Measurements from ENCODE around the gene NOXA1. TPM values are rescaled to one million over a fixed set of nuclear protein-coding genes. Genes with fewer than 3 reads are reported as not detected.
A peak's percentile ranks its signal among the peaks of the same experiment; 100 is the strongest.

Gene NOXA1
- total RNA-seq, 1 donor from 2014 or later = 6.5 TPM

DNA sequence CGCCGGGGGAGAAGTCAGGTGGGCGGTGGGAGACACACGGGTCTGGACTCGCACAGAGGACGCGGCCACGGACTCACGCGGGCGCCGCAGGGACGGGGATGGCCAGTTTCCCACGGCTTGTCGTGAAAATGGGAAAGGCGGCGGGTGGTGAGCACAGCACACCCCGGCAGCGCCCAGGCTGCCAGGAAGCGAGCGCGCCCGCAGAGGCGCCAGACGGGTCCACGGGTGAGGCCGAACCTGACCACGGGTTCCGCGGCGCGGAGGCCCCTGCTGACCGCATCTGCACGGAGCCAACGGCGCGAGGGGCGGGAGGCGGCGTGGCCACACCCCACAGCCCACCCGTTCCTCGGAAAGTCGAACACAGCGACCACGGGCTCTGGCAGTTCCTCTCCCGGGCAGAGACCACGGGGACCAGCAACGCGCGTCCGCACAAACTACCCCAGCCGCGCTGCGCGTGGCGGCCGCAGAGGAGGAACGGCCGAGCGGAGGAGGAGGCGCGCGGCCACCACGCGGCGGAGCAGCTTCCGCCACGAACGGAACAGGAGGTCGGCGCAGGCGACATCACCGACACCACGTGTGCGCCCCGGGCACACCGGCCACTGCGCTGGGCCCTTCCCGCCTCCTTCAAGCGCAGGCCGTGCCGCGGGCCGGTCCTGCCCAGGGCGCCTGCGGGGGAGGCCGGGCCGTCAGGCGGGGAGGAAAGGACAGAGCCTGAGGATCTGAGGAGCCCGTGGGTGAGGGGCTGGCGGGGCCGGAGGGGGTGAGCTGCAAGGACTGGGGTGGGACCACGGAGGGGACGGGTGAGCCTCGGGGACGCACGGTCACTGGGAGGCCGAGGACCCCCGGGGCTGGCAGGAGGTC is 5.8 kb upstream of the NOXA1 start:
- TF ChIP-seq, protein P1, sequence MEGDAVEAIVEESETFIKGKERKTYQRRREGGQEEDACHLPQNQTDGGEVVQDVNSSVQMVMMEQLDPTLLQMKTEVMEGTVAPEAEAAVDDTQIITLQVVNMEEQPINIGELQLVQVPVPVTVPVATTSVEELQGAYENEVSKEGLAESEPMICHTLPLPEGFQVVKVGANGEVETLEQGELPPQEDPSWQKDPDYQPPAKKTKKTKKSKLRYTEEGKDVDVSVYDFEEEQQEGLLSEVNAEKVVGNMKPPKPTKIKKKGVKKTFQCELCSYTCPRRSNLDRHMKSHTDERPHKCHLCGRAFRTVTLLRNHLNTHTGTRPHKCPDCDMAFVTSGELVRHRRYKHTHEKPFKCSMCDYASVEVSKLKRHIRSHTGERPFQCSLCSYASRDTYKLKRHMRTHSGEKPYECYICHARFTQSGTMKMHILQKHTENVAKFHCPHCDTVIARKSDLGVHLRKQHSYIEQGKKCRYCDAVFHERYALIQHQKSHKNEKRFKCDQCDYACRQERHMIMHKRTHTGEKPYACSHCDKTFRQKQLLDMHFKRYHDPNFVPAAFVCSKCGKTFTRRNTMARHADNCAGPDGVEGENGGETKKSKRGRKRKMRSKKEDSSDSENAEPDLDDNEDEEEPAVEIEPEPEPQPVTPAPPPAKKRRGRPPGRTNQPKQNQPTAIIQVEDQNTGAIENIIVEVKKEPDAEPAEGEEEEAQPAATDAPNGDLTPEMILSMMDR (IDR thresholded peaks at IDR 0.05) = no peak
- Histone ChIP-seq H3K9me3 (no peaks in the 10 kb centered on the region), H3K27me3 (no peaks in the 10 kb centered on the region), H3K4me3 (peak overlapping the region; percentile 45), H3K4me1 (peaks cover 16% of the 10 kb centered on the region), H3K27ac (peak overlapping the region; percentile 36), H3K36me3 (no peaks in the 10 kb centered on the region)
- ATAC-seq = peak; percentile 74
- intact Hi-C loops (cut with DNase I) = no loop called here
- DNase-seq = no peak

DNA sequence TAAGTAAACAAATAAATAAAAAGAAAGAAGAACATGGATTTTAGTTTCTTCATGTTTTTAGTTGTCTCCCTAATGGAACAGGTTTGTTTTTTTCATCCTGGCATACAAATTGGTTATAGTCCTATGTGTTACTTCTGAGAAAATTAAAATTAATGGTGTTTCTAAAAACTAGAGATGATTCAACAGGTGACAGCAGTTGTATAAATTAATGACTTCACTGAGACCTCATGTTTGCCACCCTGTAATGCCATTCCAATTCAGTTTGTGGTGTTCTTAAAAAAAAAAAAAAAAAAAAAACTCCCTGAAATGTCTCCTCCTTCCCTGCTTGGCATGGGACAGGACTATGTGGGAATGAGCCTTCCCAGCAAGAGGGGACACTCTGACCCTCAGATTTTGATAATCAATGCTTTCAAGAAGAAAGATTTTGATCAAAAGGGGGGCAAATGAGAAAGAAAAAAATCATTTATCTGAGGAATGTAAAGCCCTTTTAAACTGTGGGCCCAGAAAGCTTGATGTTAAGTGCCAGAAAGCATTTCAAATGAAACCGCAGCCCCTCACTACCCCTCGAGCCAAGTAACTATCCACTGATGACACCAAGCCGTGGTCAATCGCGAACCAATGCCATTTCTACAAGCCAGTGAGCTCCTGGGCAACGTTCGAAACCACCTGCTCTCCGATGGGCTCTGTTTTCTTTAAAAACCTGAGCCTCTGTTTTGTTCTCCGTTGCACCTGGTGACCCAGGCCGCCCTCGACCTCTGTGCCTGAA is 1.2 kb upstream of the NOXA1 start:
- Histone ChIP-seq H3K27ac (peak overlapping the region; percentile 79), H3K36me3 (no peaks in the 10 kb centered on the region), H3K4me3 (peak overlapping the region; percentile 88), H3K9me3 (no peaks in the 10 kb centered on the region), H3K27me3 (no peaks in the 10 kb centered on the region), H3K4me1 (peaks cover 13% of the 10 kb centered on the region)
- ATAC-seq (no peak), DNase-seq (no peak)
- intact Hi-C loops (cut with DNase I) = no loop called here
- TF ChIP-seq, protein P1 (IDR thresholded peaks at IDR 0.05) = no peak

DNA sequence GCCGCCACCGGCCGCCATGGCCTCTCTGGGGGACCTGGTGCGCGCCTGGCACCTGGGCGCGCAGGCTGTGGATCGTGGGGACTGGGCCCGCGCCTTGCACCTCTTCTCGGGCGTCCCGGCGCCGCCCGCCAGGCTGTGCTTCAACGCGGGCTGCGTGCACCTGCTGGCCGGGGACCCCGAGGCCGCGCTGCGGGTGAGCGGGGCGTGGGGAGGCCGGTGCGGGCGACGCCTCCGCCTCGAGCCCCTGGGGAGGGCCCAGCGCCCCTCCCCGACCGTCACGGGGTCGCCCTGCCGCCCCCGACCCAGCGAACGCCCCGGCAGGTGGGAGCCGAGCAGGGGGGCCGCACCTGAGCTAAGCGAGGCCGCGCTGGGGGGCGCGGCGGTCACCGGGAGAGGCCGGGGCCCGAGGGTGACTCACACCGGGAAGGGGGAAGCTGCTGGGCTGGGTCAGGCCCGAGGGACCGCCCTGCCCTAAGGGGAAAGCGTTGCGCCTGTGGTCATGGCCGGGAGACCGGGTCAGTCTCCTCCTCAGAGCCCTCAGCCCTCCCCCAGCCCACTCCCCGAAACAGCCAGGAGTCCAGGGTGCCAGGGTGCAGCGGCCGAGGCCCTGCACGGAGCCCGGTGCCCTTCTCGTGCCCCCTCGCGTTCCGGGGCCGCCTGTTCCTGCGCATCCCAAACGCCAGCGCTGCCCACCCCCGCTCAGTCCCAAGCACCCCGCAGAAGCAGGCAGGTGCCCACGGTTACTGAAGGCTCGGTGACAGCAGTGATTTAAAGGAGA is 510 bp downstream of the NOXA1 start:
- H3K27me3 ChIP-seq = no peaks in the 10 kb centered on the region
- H3K4me1 ChIP-seq = peaks cover 13% of the 10 kb centered on the region
- intact Hi-C loops (cut with DNase I) = no loop called here
- DNase-seq = peak; percentile 79
- peak; percentile 55 for ATAC-seq
- peak overlapping the region; percentile 88 for H3K4me3 ChIP-seq
- H3K9me3 ChIP-seq = no peaks in the 10 kb centered on the region
- peak overlapping the region; percentile 73 for H3K27ac ChIP-seq
- no peaks in the 10 kb centered on the region for H3K36me3 ChIP-seq
- TF ChIP-seq, protein P1 (IDR thresholded peaks at IDR 0.05) = peak; percentile 5

DNA sequence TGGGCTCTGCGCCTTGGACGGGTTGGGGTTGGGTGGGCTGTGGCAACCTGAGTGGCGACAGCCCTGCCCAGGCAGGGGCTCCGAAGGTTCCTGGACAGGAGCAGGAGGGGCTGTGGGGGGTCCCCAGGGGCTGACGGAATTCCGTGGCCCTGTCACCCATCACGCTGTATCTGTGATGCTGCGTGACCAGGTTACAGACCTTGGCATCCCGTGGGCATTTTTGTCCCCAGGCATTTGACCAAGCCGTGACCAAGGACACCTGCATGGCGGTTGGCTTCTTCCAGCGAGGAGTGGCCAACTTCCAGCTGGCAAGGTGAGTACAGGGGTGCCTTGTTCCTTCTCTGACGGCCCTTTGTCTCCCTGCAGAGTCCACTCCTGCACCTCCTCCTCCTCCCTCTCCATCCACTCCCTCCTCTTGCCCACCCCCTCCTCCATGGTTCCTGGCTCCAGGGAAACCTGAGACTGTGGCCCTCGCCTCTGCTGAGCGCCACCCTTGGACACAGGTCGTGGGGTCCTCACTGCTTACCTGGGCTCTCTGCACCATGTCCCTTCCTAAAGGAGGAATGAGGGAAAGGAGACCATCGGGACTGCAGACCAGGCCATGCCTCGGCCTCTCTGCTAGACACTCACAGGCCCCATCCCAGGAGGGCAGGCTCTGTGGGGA is 3.0 kb downstream of the NOXA1 start:
- peaks cover 12% of the 10 kb centered on the region for H3K4me1 ChIP-seq
- DNase-seq (peak; percentile 56), ATAC-seq (no peak)
- TF ChIP-seq, protein P1 (IDR thresholded peaks at IDR 0.05) = no peak
- no peaks in the 10 kb centered on the region for H3K27me3 ChIP-seq
- no peaks in the 10 kb centered on the region for H3K9me3 ChIP-seq
- H3K27ac ChIP-seq = no peak overlapping the region
- H3K4me3 ChIP-seq = no peak overlapping the region
- intact Hi-C loops (cut with DNase I) = no loop called here
- no peaks in the 10 kb centered on the region for H3K36me3 ChIP-seq

Measured in upper lobe of right lung (tissue), 1 donor.